HEK293T (cell line): ENCODE measurements around the gene ZFPM1.

Experiments used
- CTCF ChIA-PET: fragments of 350-600 bp; formaldehyde crosslinking; extraction: SDS; loops from one replicate; lab custom pipeline; 2021; ENCODE audit warnings: antibody characterized with exemption, inconsistent platforms; lab: Yijun Ruan, JAX
- POLR2A ChIA-PET: fragments of 350-600 bp; formaldehyde crosslinking; extraction: SDS; loops from one replicate; lab custom pipeline; 2020; ENCODE audit warnings: antibody characterized with exemption, inconsistent platforms; lab: Yijun Ruan, JAX
- DNase-seq: peaks from one replicate; pipeline ENCODE4 v3.0.0; 2012; ENCODE audit warnings: mixed read lengths; ENCODE audit errors: extremely low spot score
- ARNT ChIP-seq: fragments of 450-650 bp; IDR thresholded peaks from 2 replicates; pipeline ENCODE4 v1.6.1; 2017; ENCODE audit warnings: mild to moderate bottlenecking
- BHLHE40 ChIP-seq: fragments of 450-650 bp; IDR thresholded peaks from 2 replicates; pipeline ENCODE4 v1.6.1; 2016; ENCODE audit warnings: mild to moderate bottlenecking, moderate library complexity, borderline replicate concordance
- CTBP1 ChIP-seq: fragments of 450-650 bp; IDR thresholded peaks from 2 replicates; pipeline ENCODE4 v1.6.1; 2016; ENCODE audit warnings: borderline replicate concordance
- ELF4 ChIP-seq: fragments of 450-650 bp; IDR thresholded peaks from 2 replicates; pipeline ENCODE4 v1.6.1; 2017; ENCODE audit warnings: antibody characterized with exemption
- FOXA1 ChIP-seq: fragments of 450-650 bp; IDR thresholded peaks from 2 replicates; pipeline ENCODE4 v1.6.1; 2016; ENCODE audit warnings: mild to moderate bottlenecking
- FOXK2 ChIP-seq: fragments of 450-650 bp; IDR thresholded peaks from 2 replicates; pipeline ENCODE4 v1.6.1; 2016; ENCODE audit warnings: mild to moderate bottlenecking
- FOXM1 ChIP-seq: fragments of 450-650 bp; IDR thresholded peaks from 2 replicates; pipeline ENCODE4 v1.6.1; 2017; ENCODE audit warnings: mild to moderate bottlenecking, borderline replicate concordance
- HDGF ChIP-seq: fragments of 450-650 bp; IDR thresholded peaks from 2 replicates; pipeline ENCODE4 v1.6.1; 2017; ENCODE audit warnings: antibody characterized with exemption, borderline replicate concordance
- L3MBTL2 ChIP-seq: fragments of 450-650 bp; conservative IDR thresholded peaks from 2 replicates; pipeline ENCODE4 v1.6.1; 2016; ENCODE audit warnings: mild to moderate bottlenecking
- LEF1 ChIP-seq: fragments of 450-650 bp; IDR thresholded peaks from 2 replicates; pipeline ENCODE4 v1.6.1; 2017; ENCODE audit warnings: mild to moderate bottlenecking, borderline replicate concordance
- NFRKB ChIP-seq: fragments of 450-650 bp; IDR thresholded peaks from 2 replicates; pipeline ENCODE4 v1.6.1; 2016; ENCODE audit warnings: mild to moderate bottlenecking, moderate library complexity
- SP1 ChIP-seq: fragments of 450-650 bp; IDR thresholded peaks from 2 replicates; pipeline ENCODE4 v1.6.1; 2017
- SUZ12 ChIP-seq: fragments of 450-650 bp; IDR thresholded peaks from 2 replicates; pipeline ENCODE4 v1.6.1; 2016; ENCODE audit warnings: mild to moderate bottlenecking
- TARDBP ChIP-seq: fragments of 450-650 bp; IDR thresholded peaks from 2 replicates; pipeline ENCODE4 v1.6.1; 2016
- ZNF384 ChIP-seq: fragments of 450-650 bp; IDR thresholded peaks from 2 replicates; pipeline ENCODE4 v1.6.1; 2016
- TF ChIP-seq, protein P1 (sequence below): fragments of 450-650 bp; IDR thresholded peaks from 2 replicates; pipeline ENCODE4 v1.6.1; 2016

The ZFPM1 gene

DNA sequence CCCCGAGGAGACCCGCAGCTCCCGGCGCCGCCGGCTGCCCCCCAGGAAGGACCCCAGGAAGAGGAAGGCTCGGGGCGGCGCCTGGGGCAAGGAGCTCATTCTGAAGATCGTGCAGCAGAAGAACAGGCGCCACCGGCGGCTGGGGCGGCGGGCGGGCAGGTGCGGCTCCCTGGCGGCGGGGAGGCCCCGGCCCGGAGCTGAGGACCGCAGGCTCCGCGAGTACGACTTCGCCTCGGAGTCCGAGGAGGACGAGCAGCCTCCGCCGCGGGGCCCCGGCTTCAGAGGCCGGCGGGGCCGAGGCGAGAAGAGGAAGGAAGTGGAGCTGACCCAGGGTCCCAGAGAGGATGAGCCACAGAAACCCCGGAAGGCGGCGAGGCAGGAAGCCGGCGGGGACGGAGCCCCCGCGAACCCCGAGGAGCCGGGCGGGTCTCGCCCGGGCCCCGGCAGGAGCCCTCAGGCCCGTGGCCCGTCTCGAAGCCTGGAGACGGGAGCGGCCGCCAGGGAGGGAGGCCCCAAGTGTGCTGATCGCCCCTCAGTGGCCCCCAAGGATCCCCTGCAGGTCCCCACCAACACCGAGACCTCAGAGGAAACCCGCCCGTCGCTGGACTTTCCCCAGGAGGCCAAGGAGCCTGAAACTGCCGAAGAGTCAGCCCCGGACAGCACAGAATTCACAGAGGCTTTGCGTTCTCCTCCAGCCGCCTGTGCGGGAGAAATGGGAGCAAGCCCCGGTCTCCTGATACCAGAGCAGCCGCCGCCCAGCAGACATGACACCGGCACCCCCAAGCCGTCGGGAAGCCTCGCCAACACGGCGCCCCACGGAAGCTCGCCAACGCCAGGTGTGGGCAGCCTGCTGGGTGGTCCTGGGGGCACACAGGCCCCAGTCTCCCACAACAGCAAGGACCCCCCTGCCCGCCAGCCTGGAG, 22.3 kb upstream of the ZFPM1 start:
- no peak for DNase-seq
- ChIA-PET CTCF (no interaction called here), POLR2A (no interaction called here)
- no peak for TF ChIP-seq SUZ12
- TF ChIP-seq FOXA1 = no peak
- TF ChIP-seq HDGF = no peak
- TF ChIP-seq ELF4 = no peak

DNA sequence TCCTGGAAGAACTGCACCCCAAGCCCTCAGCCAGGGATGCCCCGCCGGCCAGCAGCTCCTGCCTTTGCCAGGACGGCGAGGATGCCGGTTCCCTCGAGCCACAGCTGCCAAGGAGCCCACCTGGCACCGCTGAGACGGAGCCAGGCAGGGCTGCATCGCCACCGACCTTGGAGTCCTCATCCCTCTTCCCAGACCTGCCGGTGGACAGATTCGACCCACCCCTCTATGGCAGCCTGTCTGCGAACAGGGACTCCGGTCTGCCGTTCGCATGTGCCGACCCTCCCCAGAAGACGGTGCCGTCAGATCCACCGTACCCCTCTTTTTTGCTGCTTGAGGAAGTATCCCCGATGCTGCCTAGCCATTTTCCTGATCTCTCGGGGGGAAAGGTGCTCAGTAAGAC, 21.4 kb upstream of the ZFPM1 start:
- ChIA-PET CTCF (no interaction called here), POLR2A (no interaction called here)
- no peak for DNase-seq
- no peak for TF ChIP-seq SP1
- TF ChIP-seq NFRKB = no peak
- no peak for TF ChIP-seq LEF1

DNA sequence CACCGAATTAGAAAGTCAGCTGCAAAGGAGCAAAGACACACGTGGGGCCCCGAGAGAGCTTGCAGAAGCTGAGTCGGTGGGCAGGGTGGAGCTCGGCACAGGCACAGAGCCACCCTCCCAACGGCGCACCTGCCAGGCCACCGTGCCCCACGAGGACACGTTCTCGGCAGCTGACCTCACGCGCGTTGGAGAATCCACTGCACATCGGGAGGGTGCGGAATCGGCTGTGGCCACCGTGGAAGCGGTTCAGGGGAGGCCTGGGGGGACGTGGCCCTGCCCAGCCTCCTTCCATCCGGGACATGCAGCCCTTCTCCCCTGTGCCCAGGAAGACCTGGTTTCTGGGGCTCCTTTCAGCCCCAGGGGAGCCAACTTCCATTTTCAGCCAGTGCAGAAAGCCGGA, 20.9 kb upstream of the ZFPM1 start:
- CTCF ChIA-PET = no interaction called here
- TF ChIP-seq HDGF = no peak
- TF ChIP-seq ZNF384 = no peak
- no peak for TF ChIP-seq FOXK2
- no peak for TF ChIP-seq L3MBTL2
- TF ChIP-seq NFRKB = no peak
- TF ChIP-seq FOXM1 = no peak
- TF ChIP-seq BHLHE40 = no peak
- no peak for TF ChIP-seq SUZ12
- TF ChIP-seq TARDBP = no peak
- no peak for TF ChIP-seq LEF1
- TF ChIP-seq, protein P1, sequence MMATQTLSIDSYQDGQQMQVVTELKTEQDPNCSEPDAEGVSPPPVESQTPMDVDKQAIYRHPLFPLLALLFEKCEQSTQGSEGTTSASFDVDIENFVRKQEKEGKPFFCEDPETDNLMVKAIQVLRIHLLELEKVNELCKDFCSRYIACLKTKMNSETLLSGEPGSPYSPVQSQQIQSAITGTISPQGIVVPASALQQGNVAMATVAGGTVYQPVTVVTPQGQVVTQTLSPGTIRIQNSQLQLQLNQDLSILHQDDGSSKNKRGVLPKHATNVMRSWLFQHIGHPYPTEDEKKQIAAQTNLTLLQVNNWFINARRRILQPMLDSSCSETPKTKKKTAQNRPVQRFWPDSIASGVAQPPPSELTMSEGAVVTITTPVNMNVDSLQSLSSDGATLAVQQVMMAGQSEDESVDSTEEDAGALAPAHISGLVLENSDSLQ = no peak
- no peak for TF ChIP-seq CTBP1
- TF ChIP-seq ELF4 = no peak
- no peak for DNase-seq
- POLR2A ChIA-PET = no interaction called here

DNA sequence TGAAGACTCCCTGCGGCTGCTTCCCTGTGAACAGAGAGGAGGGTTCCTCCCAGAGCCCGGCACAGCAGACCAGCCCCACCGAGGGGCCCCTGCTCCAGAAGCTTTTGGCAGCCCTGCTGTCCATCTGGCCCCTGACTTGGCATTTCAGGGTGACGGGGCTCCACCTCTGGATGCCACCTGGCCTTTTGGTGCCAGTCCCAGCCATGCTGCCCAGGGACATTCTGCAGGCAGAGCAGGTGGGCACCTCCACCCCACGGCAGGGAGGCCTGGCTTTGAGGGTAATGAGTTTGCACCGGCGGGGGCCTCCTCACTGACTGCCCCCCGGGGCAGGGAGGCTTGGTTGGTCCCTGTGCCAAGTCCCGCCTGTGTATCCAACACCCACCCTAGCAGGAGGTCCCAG, 20.3 kb upstream of the ZFPM1 start:
- no peak for TF ChIP-seq ARNT
- TF ChIP-seq ZNF384 = no peak
- no peak for TF ChIP-seq FOXM1
- no peak for TF ChIP-seq ELF4
- TF ChIP-seq FOXK2 = no peak
- no peak for TF ChIP-seq TARDBP
- no peak for TF ChIP-seq CTBP1
- no peak for TF ChIP-seq L3MBTL2
- TF ChIP-seq LEF1 = no peak
- no peak for TF ChIP-seq HDGF
- no peak for TF ChIP-seq SUZ12
- TF ChIP-seq NFRKB = no peak
- TF ChIP-seq BHLHE40 = no peak
- TF ChIP-seq SP1 = no peak
- no peak for TF ChIP-seq FOXA1
- TF ChIP-seq, protein P1 = no peak
- ChIA-PET CTCF (no interaction called here), POLR2A (no interaction called here)
- DNase-seq = no peak

DNA sequence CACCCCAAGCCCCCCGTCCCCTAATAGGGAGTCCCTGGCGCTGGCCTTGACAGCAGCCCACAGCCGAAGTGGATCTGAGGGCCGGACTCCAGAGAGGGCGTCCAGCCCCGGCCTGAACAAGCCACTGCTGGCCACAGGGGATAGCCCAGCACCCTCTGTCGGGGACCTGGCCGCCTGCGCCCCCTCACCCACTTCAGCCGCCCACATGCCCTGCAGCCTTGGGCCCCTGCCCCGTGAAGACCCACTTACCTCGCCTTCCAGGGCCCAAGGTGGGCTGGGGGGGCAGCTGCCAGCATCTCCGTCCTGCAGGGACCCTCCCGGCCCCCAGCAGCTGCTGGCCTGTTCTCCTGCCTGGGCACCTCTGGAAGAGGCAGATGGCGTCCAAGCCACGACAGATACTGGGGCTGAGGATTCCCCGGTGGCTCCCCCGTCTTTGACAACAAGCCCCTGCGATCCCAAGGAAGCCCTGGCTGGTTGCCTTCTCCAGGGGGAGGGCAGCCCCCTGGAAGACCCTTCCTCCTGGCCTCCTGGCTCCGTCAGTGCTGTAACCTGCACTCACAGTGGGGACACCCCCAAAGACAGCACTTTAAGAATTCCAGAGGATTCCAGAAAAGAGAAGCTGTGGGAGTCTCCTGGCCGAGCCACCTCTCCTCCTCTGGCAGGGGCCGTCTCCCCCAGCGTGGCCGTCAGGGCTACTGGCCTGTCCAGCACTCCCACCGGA, 19.3 kb upstream of the ZFPM1 start:
- DNase-seq = no peak
- CTCF ChIA-PET = no interaction called here
- POLR2A ChIA-PET = no interaction called here
- TF ChIP-seq CTBP1 = no peak
- no peak for TF ChIP-seq ZNF384
- TF ChIP-seq FOXK2 = no peak
- no peak for TF ChIP-seq SUZ12
- no peak for TF ChIP-seq BHLHE40
- no peak for TF ChIP-seq ARNT
- TF ChIP-seq TARDBP = no peak
- TF ChIP-seq SP1 = no peak

DNA sequence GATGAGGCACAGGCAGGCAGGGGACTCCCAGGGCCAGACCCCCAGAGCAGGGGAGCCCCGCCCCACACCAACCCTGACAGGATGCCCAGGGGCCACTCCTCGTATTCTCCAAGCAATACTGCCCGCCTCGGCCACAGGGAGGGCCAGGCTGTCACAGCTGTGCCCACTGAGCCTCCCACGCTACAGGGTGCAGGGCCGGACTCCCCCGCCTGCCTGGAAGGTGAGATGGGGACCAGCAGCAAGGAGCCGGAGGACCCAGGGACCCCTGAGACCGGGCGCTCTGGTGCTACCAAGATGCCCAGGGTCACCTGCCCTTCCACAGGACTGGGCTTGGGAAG, 18.8 kb upstream of the ZFPM1 start:
- TF ChIP-seq ZNF384 (no peak), SP1 (no peak), HDGF (no peak), L3MBTL2 (no peak)
- POLR2A ChIA-PET = no interaction called here
- CTCF ChIA-PET = no interaction called here
- no peak for DNase-seq

DNA sequence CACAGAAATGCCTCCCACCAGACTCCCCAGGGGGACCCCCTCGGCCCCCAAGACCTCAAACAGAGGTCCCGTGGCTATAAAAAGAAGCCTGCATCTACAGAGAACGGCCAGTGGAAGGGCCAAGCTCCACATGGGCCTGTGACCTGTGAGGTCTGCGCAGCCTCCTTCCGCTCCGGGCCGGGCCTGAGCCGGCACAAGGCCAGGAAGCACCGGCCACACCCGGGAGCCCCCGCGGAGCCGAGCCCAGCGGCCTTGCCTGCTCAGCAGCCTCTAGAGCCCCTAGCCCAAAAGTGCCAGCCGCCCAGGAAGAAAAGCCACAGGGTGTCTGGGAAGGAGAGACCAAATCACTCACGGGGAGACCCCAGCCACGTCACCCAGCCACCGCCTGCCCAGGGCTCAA, 18.3 kb upstream of the ZFPM1 start:
- no peak for TF ChIP-seq LEF1
- no peak for TF ChIP-seq HDGF
- no peak for TF ChIP-seq TARDBP
- TF ChIP-seq FOXM1 = no peak
- CTCF ChIA-PET = no interaction called here
- no peak for DNase-seq
- POLR2A ChIA-PET = no interaction called here
